HG03135 (cell line): ENCODE measurements around the gene KIF14.

Source experiments
- ATAC-seq: cut with Tn5 transposase; IDR thresholded peaks from one replicate; pipeline ENCODE4 v1.9.1; 2021; ENCODE audit warnings: mild to moderate bottlenecking, moderate library complexity; ENCODE audit not compliant: unreplicated experiment

KIF14 gene

GRCh38 chr1:200620273-200621131 lies at the start of gene KIF14:
Gene KIF14 (minus strand): TSS chr1:200620751. CDS start chr1:200618723, 2,028 bp downstream.
- ATAC-seq = peak; percentile 97

- ATAC-seq = peak; percentile 89
Measured at GRCh38 chr1:200669314-200670241, 49.0 kb upstream of the KIF14 start, which contains the start of gene DDX59. Gene DDX59 (minus strand): TSS chr1:200669907. CDS start chr1:200666740, 3,167 bp downstream.

GRCh38 chr1:200668514-200669313 lies 48.2 kb upstream of the KIF14 start:
- no peak for ATAC-seq

GRCh38 chr1:200666309-200666708 lies 45.8 kb upstream of the KIF14 start:
- no peak for ATAC-seq

- no peak for ATAC-seq
Measured at GRCh38 chr1:200665861-200666260, 45.3 kb upstream of the KIF14 start.

GRCh38 chr1:200660719-200661118 lies 40.2 kb upstream of the KIF14 start:
- no peak for ATAC-seq

- no peak for ATAC-seq
Measured at GRCh38 chr1:200659269-200659668, 38.7 kb upstream of the KIF14 start.

GRCh38 chr1:200658037-200658818 lies 37.7 kb upstream of the KIF14 start:
- ATAC-seq = no peak

- ATAC-seq = peak; percentile 90
Measured at GRCh38 chr1:200654660-200655059, 34.1 kb upstream of the KIF14 start.

- no peak for ATAC-seq
Measured at GRCh38 chr1:200653022-200653462, 32.5 kb upstream of the KIF14 start.

- ATAC-seq = no peak
Measured at GRCh38 chr1:200652378-200652777, 31.8 kb upstream of the KIF14 start.

- ATAC-seq = no peak
Measured at GRCh38 chr1:200646515-200646914, 26.0 kb upstream of the KIF14 start.

GRCh38 chr1:200644021-200644420 lies 23.5 kb upstream of the KIF14 start:
- ATAC-seq = no peak

GRCh38 chr1:200642481-200642880 lies 21.9 kb upstream of the KIF14 start:
- ATAC-seq = no peak

GRCh38 chr1:200640963-200641401 lies 20.4 kb upstream of the KIF14 start:
- no peak for ATAC-seq

- ATAC-seq = no peak
Measured at GRCh38 chr1:200640373-200640962, 19.9 kb upstream of the KIF14 start.

- no peak for ATAC-seq
Measured at GRCh38 chr1:200638073-200638472, 17.5 kb upstream of the KIF14 start.

- ATAC-seq = no peak
Measured at GRCh38 chr1:200636681-200637080, 16.1 kb upstream of the KIF14 start.
